ENCODE results near the gene AREG.

DNA sequence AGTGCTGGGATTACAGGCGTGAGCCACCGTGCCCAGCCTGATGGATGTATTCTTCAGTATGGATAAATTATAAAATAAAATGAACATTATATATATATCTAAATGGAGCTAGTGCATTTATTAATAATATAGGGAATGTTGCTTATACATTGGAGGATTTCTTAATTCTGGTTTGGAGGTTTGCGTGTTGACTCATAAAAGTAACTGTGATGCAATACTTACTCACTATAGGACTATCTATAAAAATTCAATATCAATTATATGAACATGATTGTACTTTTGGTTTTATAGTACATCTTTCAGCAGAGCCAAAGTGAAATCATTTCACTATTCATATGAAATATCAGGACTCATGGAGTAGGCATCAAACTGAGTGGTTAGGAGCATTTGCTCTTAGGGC, 3.2 kb upstream of the AREG start:
- TF ChIP-seq, protein P1, sequence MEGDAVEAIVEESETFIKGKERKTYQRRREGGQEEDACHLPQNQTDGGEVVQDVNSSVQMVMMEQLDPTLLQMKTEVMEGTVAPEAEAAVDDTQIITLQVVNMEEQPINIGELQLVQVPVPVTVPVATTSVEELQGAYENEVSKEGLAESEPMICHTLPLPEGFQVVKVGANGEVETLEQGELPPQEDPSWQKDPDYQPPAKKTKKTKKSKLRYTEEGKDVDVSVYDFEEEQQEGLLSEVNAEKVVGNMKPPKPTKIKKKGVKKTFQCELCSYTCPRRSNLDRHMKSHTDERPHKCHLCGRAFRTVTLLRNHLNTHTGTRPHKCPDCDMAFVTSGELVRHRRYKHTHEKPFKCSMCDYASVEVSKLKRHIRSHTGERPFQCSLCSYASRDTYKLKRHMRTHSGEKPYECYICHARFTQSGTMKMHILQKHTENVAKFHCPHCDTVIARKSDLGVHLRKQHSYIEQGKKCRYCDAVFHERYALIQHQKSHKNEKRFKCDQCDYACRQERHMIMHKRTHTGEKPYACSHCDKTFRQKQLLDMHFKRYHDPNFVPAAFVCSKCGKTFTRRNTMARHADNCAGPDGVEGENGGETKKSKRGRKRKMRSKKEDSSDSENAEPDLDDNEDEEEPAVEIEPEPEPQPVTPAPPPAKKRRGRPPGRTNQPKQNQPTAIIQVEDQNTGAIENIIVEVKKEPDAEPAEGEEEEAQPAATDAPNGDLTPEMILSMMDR (IDR thresholded peaks at IDR 0.05 in 2 of 3, conservative IDR thresholded peaks at IDR 0.05 in 1 of 3; ENCODE audit: borderline replicate concordance in 1 of 3, insufficient read depth in 1 of 3, low read depth in 2 of 3, low read length in 2 of 3), result no peak
- TF ChIP-seq EZH2phosphoT487 (IDR thresholded peaks at IDR 0.05; ENCODE audit: borderline replicate concordance), result no peak
- TF ChIP-seq, protein P2, sequence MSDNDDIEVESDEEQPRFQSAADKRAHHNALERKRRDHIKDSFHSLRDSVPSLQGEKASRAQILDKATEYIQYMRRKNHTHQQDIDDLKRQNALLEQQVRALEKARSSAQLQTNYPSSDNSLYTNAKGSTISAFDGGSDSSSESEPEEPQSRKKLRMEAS (IDR thresholded peaks at IDR 0.05), result no peak
- TF ChIP-seq, protein P3, sequence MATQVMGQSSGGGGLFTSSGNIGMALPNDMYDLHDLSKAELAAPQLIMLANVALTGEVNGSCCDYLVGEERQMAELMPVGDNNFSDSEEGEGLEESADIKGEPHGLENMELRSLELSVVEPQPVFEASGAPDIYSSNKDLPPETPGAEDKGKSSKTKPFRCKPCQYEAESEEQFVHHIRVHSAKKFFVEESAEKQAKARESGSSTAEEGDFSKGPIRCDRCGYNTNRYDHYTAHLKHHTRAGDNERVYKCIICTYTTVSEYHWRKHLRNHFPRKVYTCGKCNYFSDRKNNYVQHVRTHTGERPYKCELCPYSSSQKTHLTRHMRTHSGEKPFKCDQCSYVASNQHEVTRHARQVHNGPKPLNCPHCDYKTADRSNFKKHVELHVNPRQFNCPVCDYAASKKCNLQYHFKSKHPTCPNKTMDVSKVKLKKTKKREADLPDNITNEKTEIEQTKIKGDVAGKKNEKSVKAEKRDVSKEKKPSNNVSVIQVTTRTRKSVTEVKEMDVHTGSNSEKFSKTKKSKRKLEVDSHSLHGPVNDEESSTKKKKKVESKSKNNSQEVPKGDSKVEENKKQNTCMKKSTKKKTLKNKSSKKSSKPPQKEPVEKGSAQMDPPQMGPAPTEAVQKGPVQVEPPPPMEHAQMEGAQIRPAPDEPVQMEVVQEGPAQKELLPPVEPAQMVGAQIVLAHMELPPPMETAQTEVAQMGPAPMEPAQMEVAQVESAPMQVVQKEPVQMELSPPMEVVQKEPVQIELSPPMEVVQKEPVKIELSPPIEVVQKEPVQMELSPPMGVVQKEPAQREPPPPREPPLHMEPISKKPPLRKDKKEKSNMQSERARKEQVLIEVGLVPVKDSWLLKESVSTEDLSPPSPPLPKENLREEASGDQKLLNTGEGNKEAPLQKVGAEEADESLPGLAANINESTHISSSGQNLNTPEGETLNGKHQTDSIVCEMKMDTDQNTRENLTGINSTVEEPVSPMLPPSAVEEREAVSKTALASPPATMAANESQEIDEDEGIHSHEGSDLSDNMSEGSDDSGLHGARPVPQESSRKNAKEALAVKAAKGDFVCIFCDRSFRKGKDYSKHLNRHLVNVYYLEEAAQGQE (IDR thresholded peaks at IDR 0.05; ENCODE audit: low read depth), result no peak
- no peak for TF ChIP-seq JUND (IDR thresholded peaks at IDR 0.05)
- peak; percentile 53; the same call in 1 of the 2 replicates for TF ChIP-seq CEBPB (IDR thresholded peaks at IDR 0.05; ENCODE audit: low read depth)
- TF ChIP-seq SP1 (IDR thresholded peaks at IDR 0.05; ENCODE audit: low read depth), result no peak
- no peak for TF ChIP-seq POLR2AphosphoS5 (IDR thresholded peaks at IDR 0.05; ENCODE audit: low read depth, low read length)

All from HCT116 (cell line).